GM21515 (cell line): ENCODE results near the gene BET1.

Source experiments
- ATAC-seq: cut with Tn5 transposase; IDR thresholded peaks from one replicate; pipeline ENCODE4 v1.9.1; 2021; ENCODE audit not compliant: unreplicated experiment

Gene BET1

GRCh38 chr7:94015538-94015937 lies 11.4 kb upstream of the BET1 start:
- ATAC-seq, result no peak

- no peak for ATAC-seq
Observed at GRCh38 chr7:94012746-94013145, 8.6 kb upstream of the BET1 start.

GRCh38 chr7:94011714-94012353 lies 7.7 kb upstream of the BET1 start:
- ATAC-seq, result no peak

GRCh38 chr7:94008537-94008936 lies 4.4 kb upstream of the BET1 start:
- ATAC-seq, result no peak

GRCh38 chr7:94005753-94006152 lies 1.6 kb upstream of the BET1 start:
- no peak for ATAC-seq

GRCh38 chr7:94003446-94004023 lies 620 bp downstream of the BET1 start:
- ATAC-seq, result peak; percentile 28

- no peak for ATAC-seq
Observed at GRCh38 chr7:94001396-94001795, 2.8 kb downstream of the BET1 start.

GRCh38 chr7:93997868-93998267 lies 6.3 kb downstream of the BET1 start:
- ATAC-seq, result no peak

- ATAC-seq, result no peak
Observed at GRCh38 chr7:93992421-93993110, 11.6 kb downstream of the BET1 start.

GRCh38 chr7:93987297-93987696 lies 16.9 kb downstream of the BET1 start:
- ATAC-seq, result no peak

- ATAC-seq, result no peak
Observed at GRCh38 chr7:93985101-93985500, 19.1 kb downstream of the BET1 start.

- no peak for ATAC-seq
Observed at GRCh38 chr7:93984024-93984423, 20.1 kb downstream of the BET1 start.

GRCh38 chr7:93981480-93981874 lies 22.7 kb downstream of the BET1 start:
- no peak for ATAC-seq

- ATAC-seq, result peak; percentile 50
Observed at GRCh38 chr7:93980744-93981479, 23.2 kb downstream of the BET1 start.

GRCh38 chr7:93977211-93977950 lies 26.8 kb downstream of the BET1 start:
- ATAC-seq, result no peak

- no peak for ATAC-seq
Observed at GRCh38 chr7:93973134-93973533, 31.0 kb downstream of the BET1 start.

GRCh38 chr7:93972029-93972725 lies 32.0 kb downstream of the BET1 start:
- ATAC-seq, result no peak

- ATAC-seq, result no peak
Observed at GRCh38 chr7:93968911-93969620, 35.1 kb downstream of the BET1 start.

GRCh38 chr7:93964813-93965212 lies 39.3 kb downstream of the BET1 start:
- no peak for ATAC-seq

GRCh38 chr7:93964262-93964661 lies 39.9 kb downstream of the BET1 start:
- no peak for ATAC-seq
